Keratinocyte (primary cell): ENCODE data around the gene CYP46A1. TPM values are rescaled to one million over a fixed set of nuclear protein-coding genes. Genes with fewer than 3 reads are reported as not detected.

ENCODE experiments used
- DNase-seq: peaks from one replicate; pipeline ENCODE4 v3.0.0-alpha.2; 2011; ENCODE audit warnings: low read depth, missing footprints, low spot score
- FAIRE-seq: peaks from 2 replicates; lab custom pipeline; 2011; peaks lifted over from hg19 to GRCh38; lab: Jason Lieb, UNC
- H2AFZ ChIP-seq: 2 replicates; pipeline ENCODE4 v1.6.0; 2012; ENCODE audit warnings: low read length, control low read depth, inconsistent platforms; ENCODE audit not compliant: control insufficient read depth
- H3K27ac ChIP-seq: 2 replicates; pipeline ENCODE4 v1.5.1; 2011; ENCODE audit warnings: low read length; ENCODE audit not compliant: control insufficient read depth, insufficient read depth
- H3K27me3 ChIP-seq: 3 replicates; pipeline ENCODE4 v1.6.0; 2011; ENCODE audit warnings: low read length; ENCODE audit not compliant: control insufficient read depth, insufficient read depth; ENCODE audit errors: extremely low read depth
- H3K36me3 ChIP-seq, 2 experiments: 2 replicates in 1 of 2; 3 replicates in 1 of 2; pipeline ENCODE4 v1.5.1; 2011; ENCODE audit warnings: low read length in 2 of 2, mild to moderate bottlenecking in 1 of 2; ENCODE audit not compliant: control insufficient read depth in 2 of 2, insufficient read depth in 2 of 2; ENCODE audit errors: extremely low read depth in 1 of 2
- H3K4me1 ChIP-seq: 3 replicates; pipeline ENCODE4 v1.5.1; 2011; ENCODE audit warnings: low read length; ENCODE audit not compliant: control insufficient read depth, insufficient read depth; ENCODE audit errors: extremely low read depth
- H3K4me2 ChIP-seq: 3 replicates; pipeline ENCODE4 v1.6.0; 2011; ENCODE audit warnings: low read depth, low read length; ENCODE audit not compliant: control insufficient read depth, insufficient read depth; ENCODE audit errors: extremely low read depth
- H3K4me3 ChIP-seq, 3 experiments: fragments of 200-600 bp in 1 of 3; sonication (generic) in 1 of 3; 2 replicates in 2 of 3; 3 replicates in 1 of 3; pipeline ENCODE4 v1.5.1; 2011 to 2016; ENCODE audit warnings: low read length in 3 of 3, mild to moderate bottlenecking in 3 of 3, control low read depth in 2 of 3, inconsistent platforms in 1 of 3, low read depth in 1 of 3, mixed read lengths in 1 of 3, mixed run types in 1 of 3, moderate library complexity in 1 of 3; ENCODE audit not compliant: control insufficient read depth in 2 of 3, insufficient read depth in 2 of 3; ENCODE audit errors: extremely low read depth in 1 of 3
- H3K79me2 ChIP-seq: 2 replicates; pipeline ENCODE4 v1.6.0; 2012; ENCODE audit warnings: low read length; ENCODE audit not compliant: control insufficient read depth, insufficient read depth
- H3K9ac ChIP-seq: 3 replicates; pipeline ENCODE4 v1.6.0; 2011; ENCODE audit warnings: low read length; ENCODE audit not compliant: control insufficient read depth, insufficient read depth; ENCODE audit errors: extremely low read depth
- H3K9me1 ChIP-seq: 3 replicates; pipeline ENCODE4 v1.6.0; 2011; ENCODE audit warnings: low read length; ENCODE audit not compliant: control insufficient read depth, insufficient read depth; ENCODE audit errors: extremely low read depth
- H3K9me3 ChIP-seq: 2 replicates; pipeline ENCODE4 v1.5.1; 2012; ENCODE audit warnings: low read depth, low read length; ENCODE audit not compliant: control insufficient read depth
- H4K20me1 ChIP-seq: 3 replicates; pipeline ENCODE4 v1.6.0; 2011; ENCODE audit warnings: low read length; ENCODE audit not compliant: control insufficient read depth, insufficient read depth; ENCODE audit errors: extremely low read depth
- CTCF ChIP-seq, 3 experiments: IDR thresholded peaks in 1 of 3; conservative IDR thresholded peaks in 1 of 3; optimal IDR thresholded peaks in 1 of 3; 2 replicates in 2 of 3; 3 replicates in 1 of 3; pipeline versions ENCODE3 to v1.5.1; 2011; ENCODE audit warnings: low read length in 3 of 3, mild to moderate bottlenecking in 3 of 3, moderate library complexity in 2 of 3, control low read depth in 1 of 3, inconsistent platforms in 1 of 3; ENCODE audit not compliant: insufficient read depth in 2 of 3; ENCODE audit errors: extremely low read depth in 1 of 3
- EZH2 ChIP-seq: IDR thresholded peaks from one replicate; pipeline ENCODE4 v1.6.1; 2012; ENCODE audit warnings: inconsistent platforms, mild to moderate bottlenecking, low read length, moderate library complexity
- dilution Hi-C: fragments of 300-500 bp; cut with MboI; formaldehyde crosslinking; loops from one replicate; pipeline ENCODE4 v1.7.0; 2020; ENCODE audit warnings: low sequenced_read_pairs; ENCODE audit not compliant: extremely low pct_ligation_motif_present
- polyA plus RNA-seq, 5 experiments: library from polyadenylated mRNA; depleted of rRNA in 3 of 5; stranded (reverse) in 3 of 5; stranded (forward) in 1 of 5; unstranded in 1 of 5; fragments of >200 nt; gene quantifications; 1 replicate in 1 of 5; 2 replicates in 3 of 5; 3 replicates in 1 of 5; pipeline versions ENCODE4 v1.2.1 to v1.2.3, GENCODE V29; 2011 to 2012; ENCODE audit warnings: missing spikeins in 2 of 5, low read depth in 1 of 5, low replicate concordance in 1 of 5

CYP46A1 gene
- polyA plus RNA-seq, 1 donor (not counting 4 experiments of a cell fraction or from before 2014, with no cell fraction given) = 0.01 TPM

GRCh38 chr14:99716850-99717681 is 33.0 kb downstream of the CYP46A1 start:
- H3K27ac ChIP-seq = no peak overlapping the region
- no peak overlapping the region for H3K9ac ChIP-seq
- no peaks in the 10 kb centered on the region for H3K36me3 ChIP-seq
- H2AFZ ChIP-seq = no peak overlapping the region
- dilution Hi-C loops = loop anchor here (25.0 kb wide), 1 partner anchor 145 kb away; no protein-coding TSS in a partner anchor
- no peak for FAIRE-seq
- no peaks in the 10 kb centered on the region for H3K4me1 ChIP-seq
- no peaks in the 10 kb centered on the region for H4K20me1 ChIP-seq
- H3K4me3 ChIP-seq = no peak overlapping the region
- no peak overlapping the region for H3K4me2 ChIP-seq
- no peaks in the 10 kb centered on the region for H3K79me2 ChIP-seq
- no peaks in the 10 kb centered on the region for H3K9me1 ChIP-seq
- TF ChIP-seq EZH2 (no peak), CTCF (optimal IDR thresholded peaks at IDR 0.05 in 1 of 3, IDR thresholded peaks at IDR 0.05 in 1 of 3, conservative IDR thresholded peaks at IDR 0.05 in 1 of 3; ENCODE audit: extremely low read depth in 1 of 3, insufficient read depth in 2 of 3, low read length in 3 of 3) (no peak)
- no peaks in the 10 kb centered on the region for H3K9me3 ChIP-seq
- H3K27me3 ChIP-seq = peaks cover 9% of the 10 kb centered on the region
- DNase-seq = no peak

- H3K4me1 ChIP-seq = no peaks in the 10 kb centered on the region
- no peaks in the 10 kb centered on the region for H3K9me3 ChIP-seq
- DNase-seq (no peak), FAIRE-seq (no peak)
- dilution Hi-C loops = loop anchor here (25.0 kb wide), 1 partner anchor 145 kb away; no protein-coding TSS in a partner anchor
- peaks cover 9% of the 10 kb centered on the region for H3K27me3 ChIP-seq
- no peak overlapping the region for H3K4me3 ChIP-seq
- H4K20me1 ChIP-seq = no peaks in the 10 kb centered on the region
- TF ChIP-seq CTCF (optimal IDR thresholded peaks at IDR 0.05 in 1 of 3, IDR thresholded peaks at IDR 0.05 in 1 of 3, conservative IDR thresholded peaks at IDR 0.05 in 1 of 3; ENCODE audit: extremely low read depth in 1 of 3, insufficient read depth in 2 of 3, low read length in 3 of 3) (no peak), EZH2 (no peak)
- H3K79me2 ChIP-seq = no peaks in the 10 kb centered on the region
- no peaks in the 10 kb centered on the region for H3K9me1 ChIP-seq
- H2AFZ ChIP-seq = no peak overlapping the region
- H3K4me2 ChIP-seq = no peak overlapping the region
- H3K27ac ChIP-seq = no peak overlapping the region
- no peaks in the 10 kb centered on the region for H3K36me3 ChIP-seq
- no peak overlapping the region for H3K9ac ChIP-seq
These were observed 33.5 kb downstream of the CYP46A1 start for GRCh38 chr14:99717682-99718013.
